Ishikawa (cell line): ENCODE data around the gene GIMAP7.

ENCODE experiments used
- CEBPB ChIP-seq: IDR thresholded peaks from 2 replicates; pipeline ENCODE4 v1.6.1; 2012
- CREB1 ChIP-seq: IDR thresholded peaks from 2 replicates; pipeline ENCODE4 v1.6.1; 2012; ENCODE audit warnings: low read depth
- EGR1 ChIP-seq: IDR thresholded peaks from 2 replicates; pipeline ENCODE4 v1.6.1; 2012
- EP300 ChIP-seq: IDR thresholded peaks from 2 replicates; pipeline ENCODE4 v1.6.1; 2012; ENCODE audit warnings: borderline replicate concordance
- FOXM1 ChIP-seq: IDR thresholded peaks from 2 replicates; pipeline ENCODE4 v1.6.1; 2012; ENCODE audit warnings: low read depth, borderline replicate concordance
- NFIC ChIP-seq: IDR thresholded peaks from 2 replicates; pipeline ENCODE4 v1.6.1; 2012
- RAD21 ChIP-seq: IDR thresholded peaks from 2 replicates; pipeline ENCODE4 v1.6.1; 2012; ENCODE audit warnings: low read depth
- TAF1 ChIP-seq: IDR thresholded peaks from 2 replicates; pipeline ENCODE4 v1.6.1; 2012; ENCODE audit warnings: low read depth, mild to moderate bottlenecking
- TCF12 ChIP-seq: IDR thresholded peaks from 2 replicates; pipeline ENCODE4 v1.6.1; 2012; ENCODE audit warnings: low read depth
- TEAD4 ChIP-seq: IDR thresholded peaks from 2 replicates; pipeline ENCODE4 v1.6.1; 2012
- USF1 ChIP-seq: IDR thresholded peaks from 2 replicates; pipeline ENCODE4 v1.6.1; 2012
- YY1 ChIP-seq: IDR thresholded peaks from 2 replicates; pipeline ENCODE4 v1.6.1; 2012; ENCODE audit warnings: low read depth
- ZBTB7A ChIP-seq: IDR thresholded peaks from 2 replicates; pipeline ENCODE4 v1.6.1; 2012; ENCODE audit warnings: low read depth
- TF ChIP-seq, protein P1 (sequence below): IDR thresholded peaks from 2 replicates; pipeline ENCODE4 v1.6.1; 2012; ENCODE audit warnings: low read depth, mild to moderate bottlenecking
- TF ChIP-seq, protein P2 (sequence below): IDR thresholded peaks from 2 replicates; pipeline ENCODE4 v1.6.1; 2012

The GIMAP7 gene

DNA sequence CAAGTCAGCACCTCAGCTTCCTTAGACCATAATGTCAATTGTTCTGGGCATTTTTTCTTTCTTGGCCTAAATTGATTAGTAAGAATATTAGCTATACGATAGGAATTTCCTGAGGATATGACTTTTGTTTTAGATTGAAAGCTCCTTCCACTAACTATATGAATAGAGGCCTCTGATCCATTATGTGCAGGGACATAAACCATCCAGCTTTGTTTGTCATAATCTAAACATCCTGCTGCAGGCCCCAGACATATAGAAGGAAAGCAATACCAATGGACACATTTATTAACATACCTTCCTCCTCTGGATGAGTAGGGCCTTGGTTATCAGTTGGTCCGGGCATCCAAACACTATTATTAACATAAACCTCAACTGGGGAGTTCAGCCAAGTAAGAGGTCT lies 48.2 kb downstream of the GIMAP7 start:
- TF ChIP-seq CREB1 (no peak), YY1 (no peak), ZBTB7A (no peak), TEAD4 (no peak), EGR1 (no peak), CEBPB (no peak), TAF1 (no peak), USF1 (no peak), NFIC (no peak), RAD21 (no peak), TCF12 (no peak), EP300 (no peak), FOXM1 (no peak)
- TF ChIP-seq, protein P1, sequence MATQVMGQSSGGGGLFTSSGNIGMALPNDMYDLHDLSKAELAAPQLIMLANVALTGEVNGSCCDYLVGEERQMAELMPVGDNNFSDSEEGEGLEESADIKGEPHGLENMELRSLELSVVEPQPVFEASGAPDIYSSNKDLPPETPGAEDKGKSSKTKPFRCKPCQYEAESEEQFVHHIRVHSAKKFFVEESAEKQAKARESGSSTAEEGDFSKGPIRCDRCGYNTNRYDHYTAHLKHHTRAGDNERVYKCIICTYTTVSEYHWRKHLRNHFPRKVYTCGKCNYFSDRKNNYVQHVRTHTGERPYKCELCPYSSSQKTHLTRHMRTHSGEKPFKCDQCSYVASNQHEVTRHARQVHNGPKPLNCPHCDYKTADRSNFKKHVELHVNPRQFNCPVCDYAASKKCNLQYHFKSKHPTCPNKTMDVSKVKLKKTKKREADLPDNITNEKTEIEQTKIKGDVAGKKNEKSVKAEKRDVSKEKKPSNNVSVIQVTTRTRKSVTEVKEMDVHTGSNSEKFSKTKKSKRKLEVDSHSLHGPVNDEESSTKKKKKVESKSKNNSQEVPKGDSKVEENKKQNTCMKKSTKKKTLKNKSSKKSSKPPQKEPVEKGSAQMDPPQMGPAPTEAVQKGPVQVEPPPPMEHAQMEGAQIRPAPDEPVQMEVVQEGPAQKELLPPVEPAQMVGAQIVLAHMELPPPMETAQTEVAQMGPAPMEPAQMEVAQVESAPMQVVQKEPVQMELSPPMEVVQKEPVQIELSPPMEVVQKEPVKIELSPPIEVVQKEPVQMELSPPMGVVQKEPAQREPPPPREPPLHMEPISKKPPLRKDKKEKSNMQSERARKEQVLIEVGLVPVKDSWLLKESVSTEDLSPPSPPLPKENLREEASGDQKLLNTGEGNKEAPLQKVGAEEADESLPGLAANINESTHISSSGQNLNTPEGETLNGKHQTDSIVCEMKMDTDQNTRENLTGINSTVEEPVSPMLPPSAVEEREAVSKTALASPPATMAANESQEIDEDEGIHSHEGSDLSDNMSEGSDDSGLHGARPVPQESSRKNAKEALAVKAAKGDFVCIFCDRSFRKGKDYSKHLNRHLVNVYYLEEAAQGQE = no peak
- TF ChIP-seq, protein P2, sequence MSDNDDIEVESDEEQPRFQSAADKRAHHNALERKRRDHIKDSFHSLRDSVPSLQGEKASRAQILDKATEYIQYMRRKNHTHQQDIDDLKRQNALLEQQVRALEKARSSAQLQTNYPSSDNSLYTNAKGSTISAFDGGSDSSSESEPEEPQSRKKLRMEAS = no peak

GRCh38 chr7:150564006-150564405 lies 49.3 kb downstream of the GIMAP7 start:
- TF ChIP-seq, protein P1 = no peak
- TF ChIP-seq CREB1 (no peak), USF1 (no peak)

DNA sequence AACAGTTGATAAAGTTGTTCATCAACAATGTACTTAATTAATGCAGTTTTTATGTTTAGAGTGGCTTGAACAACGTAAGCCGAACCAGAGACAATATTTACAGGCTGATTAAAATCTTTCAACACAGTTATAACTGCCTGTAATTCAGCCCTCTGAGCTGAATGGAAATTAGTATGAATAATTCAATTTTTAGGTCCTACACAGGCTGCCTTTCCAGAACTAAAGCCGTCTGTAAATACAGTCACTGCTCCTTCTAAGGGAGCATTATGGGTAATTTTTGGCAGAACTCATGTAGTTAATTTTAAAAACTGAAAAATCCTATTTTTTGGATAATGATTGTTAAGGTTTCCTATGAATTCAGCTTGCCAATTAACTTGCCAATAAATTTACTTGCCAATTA lies 49.9 kb downstream of the GIMAP7 start:
- TF ChIP-seq ZBTB7A = no peak
- no peak for TF ChIP-seq FOXM1
- TF ChIP-seq YY1 = no peak
- no peak for TF ChIP-seq RAD21

DNA sequence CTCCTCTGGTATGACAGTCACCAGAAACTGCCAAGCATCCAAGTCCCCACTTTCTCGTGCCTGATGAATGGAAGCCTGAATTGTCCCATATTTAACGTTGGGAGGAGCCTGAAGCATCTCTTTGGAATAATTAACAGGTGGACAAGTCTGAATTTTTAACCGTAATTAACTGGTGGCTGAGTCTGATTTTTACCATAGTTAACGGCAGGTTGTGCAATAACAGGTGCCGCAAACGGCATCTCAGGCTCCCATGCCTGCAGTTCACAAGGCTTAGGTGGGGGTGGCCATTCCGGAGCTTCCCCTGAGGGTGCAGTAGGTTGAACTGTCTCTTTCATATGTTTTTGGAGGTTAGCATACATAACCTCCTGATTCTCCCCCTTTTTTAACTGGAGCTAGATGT lies 50.6 kb downstream of the GIMAP7 start:
- TF ChIP-seq YY1 = no peak
- no peak for TF ChIP-seq FOXM1
- TF ChIP-seq, protein P2 = no peak
- TF ChIP-seq CREB1 = no peak

- TF ChIP-seq TCF12 (no peak), CREB1 (no peak), TAF1 (no peak), ZBTB7A (no peak), TEAD4 (no peak), FOXM1 (no peak), EGR1 (no peak), NFIC (no peak), YY1 (no peak), RAD21 (no peak), EP300 (no peak), USF1 (no peak)
- TF ChIP-seq, protein P1 = no peak
- TF ChIP-seq, protein P2 = no peak
These were observed 51.5 kb downstream of the GIMAP7 start for GRCh38 chr7:150566123-150566522.
